Fibroblast of peridontal ligament (primary cell): ENCODE data around the gene SESTD1.

Experiments
- DNase-seq: peaks from one replicate; pipeline ENCODE4 v3.0.0-alpha.2; 2010; ENCODE audit errors: extremely low read depth

SESTD1 gene

DNA sequence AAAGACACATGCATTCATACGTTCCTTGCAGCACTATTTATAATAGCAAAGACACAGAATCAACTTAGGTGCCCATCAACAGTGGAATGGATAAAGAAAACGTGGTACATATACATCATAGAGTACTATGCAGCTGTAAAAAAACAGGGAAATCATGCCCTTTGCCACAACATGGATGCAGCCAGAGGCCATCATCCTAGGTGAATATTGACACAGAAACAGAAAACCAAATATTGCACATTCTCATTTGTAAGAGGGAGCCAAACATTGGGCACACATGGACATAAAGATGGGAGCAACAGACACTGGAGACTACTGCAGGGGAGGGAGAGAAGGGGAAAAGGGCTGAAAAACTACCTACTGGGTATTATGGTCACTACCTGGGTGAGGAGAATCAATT, 73.5 kb downstream of the SESTD1 start:
- no peak for DNase-seq

DNA sequence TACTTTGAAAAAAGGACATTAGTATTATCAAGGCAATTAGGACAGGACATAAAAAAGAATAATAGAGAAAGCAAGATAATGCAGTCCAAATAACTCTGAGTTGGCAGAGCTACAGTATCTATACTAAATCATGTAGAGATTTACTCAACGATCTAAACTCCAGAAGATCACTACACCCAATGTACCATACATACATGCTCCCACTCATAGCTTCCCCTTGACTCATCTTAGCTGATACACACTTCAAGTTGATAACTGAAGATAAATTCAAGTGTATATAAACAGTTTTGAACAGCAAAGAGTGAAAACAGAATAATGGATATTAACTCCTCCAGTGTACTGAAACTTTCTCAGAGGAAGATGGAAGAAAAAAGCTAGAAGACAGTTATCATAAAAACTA, 78.5 kb downstream of the SESTD1 start:
- DNase-seq, result no peak

DNA sequence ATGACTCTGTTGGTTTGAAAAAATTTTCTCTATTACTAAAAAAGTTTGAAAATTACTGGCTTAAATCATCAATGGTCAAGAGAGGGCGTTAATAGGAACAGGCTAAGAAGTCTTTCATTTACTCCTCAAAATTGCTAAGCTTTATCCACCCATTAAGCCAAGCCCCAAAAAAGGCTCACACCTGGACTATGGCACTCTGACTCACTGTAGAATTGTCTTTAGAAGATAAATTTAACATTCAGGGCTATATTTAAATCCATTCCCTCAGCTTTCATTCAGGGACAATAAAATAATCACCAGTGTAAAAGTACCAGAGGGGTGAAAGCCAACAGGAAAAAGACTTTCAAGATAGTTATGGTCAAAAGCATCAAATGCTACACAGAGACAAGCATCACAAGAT, 80.0 kb downstream of the SESTD1 start:
- DNase-seq, result no peak

DNA sequence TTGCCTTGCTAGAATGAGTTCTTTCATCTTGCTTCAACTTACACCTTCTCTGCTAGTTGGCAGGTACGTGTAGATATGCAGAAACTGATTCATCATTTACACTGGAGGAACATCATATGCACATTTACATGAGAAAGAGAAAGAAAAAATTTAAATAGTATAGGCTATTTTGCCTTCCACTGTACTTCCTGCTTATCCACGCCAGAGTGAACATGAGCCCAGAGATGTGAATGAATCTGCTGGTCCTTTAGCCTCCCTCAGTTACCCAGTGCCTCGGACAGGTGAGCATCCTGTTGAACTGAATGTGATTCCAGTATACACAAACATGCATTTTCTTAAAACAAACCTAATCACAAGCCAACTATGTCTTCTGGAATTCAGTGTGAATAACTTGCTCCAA, 83.6 kb downstream of the SESTD1 start:
- DNase-seq, result no peak

DNA sequence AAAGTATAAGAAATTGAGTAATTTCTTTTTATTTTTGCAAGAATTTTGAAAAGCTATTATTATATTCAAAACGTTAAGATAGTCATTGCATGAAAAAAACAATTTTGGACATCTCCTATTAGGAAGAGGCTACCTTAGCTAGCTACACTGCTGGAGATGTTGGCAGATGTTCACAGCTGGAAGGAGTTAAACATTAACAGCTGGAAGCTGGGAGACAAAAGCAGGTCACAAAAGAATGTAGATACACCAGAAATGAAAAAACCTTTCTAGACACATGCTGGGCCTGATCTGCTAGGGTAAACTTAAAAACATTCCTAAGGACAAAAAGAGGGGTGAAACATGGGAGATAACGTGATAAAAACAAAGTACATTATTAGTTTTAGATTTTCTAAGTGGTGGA, 84.4 kb downstream of the SESTD1 start:
- no peak for DNase-seq

DNA sequence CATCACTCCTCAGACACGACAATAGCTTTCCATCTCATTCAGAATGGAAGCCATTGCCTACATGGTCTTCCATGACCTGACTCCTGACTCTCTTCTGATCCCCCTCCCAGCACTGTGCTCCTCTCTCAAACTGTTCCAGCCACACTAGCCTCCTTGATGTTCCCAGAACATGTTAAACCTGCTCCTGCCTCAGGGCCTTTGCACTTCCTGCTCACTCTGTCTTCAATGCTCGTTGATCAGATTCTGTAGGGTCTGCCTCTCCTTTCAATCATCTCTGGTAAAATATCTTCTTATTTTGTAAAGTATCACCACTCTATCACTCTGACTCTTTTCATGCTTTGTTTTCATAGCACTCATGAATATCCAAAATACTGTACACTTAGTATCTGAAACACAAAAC, 84.9 kb downstream of the SESTD1 start:
- no peak for DNase-seq

DNA sequence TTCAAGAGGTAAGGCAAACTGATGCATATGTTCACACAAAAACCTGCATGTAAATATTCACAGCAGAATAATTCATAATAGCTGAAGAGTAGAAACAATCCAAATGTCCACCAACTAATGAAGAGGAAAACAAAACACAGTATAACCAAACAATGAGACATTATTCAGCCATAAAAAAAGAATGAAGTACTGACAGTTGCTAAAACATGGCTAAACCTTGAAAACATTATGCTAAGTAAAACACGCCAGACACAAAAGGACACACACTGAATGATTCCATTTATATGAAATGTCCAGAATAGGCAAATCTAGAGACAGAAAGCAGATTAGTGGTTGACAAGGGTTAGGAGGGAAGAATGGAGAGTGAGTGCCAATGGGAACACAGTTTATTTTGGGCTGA, 86.9 kb downstream of the SESTD1 start:
- DNase-seq, result no peak

DNA sequence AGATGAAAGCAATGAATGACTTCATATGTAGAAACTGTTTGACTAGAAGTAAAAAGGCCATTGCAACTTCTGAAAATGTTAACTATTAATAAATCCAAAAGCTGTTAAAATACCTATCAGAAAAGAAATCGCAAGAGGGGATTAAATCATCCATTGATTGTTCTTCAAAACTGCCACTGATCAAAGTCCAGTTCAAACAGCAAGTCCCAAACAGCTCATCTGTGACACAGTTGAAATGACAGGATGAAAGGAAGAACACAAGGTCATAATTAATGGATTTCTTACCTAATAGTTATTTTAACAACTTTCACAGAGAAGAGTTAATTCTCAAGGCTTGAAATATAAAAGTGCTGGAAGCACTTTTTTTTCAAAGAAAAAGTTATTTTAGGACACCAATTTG, 90.4 kb downstream of the SESTD1 start:
- no peak for DNase-seq

DNA sequence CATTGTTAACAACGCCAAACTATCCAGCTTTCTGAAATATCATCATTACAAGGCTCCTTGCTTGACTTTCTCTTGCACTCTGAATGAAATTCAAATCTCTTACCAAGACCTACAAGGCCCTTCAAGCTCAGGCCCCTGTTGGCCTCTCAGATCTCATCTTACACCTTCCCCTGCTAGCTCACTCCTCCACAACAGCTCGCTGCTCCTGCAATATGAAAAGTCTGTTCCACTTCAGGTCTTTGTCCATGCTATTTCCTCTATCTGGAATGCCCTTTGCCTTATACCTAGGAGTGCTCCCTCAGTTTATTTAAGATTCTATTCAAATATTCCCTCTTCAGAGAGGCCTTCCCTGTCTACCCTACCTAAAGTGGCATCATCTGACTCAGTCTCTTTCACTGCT, 91.7 kb downstream of the SESTD1 start:
- DNase-seq, result no peak

DNA sequence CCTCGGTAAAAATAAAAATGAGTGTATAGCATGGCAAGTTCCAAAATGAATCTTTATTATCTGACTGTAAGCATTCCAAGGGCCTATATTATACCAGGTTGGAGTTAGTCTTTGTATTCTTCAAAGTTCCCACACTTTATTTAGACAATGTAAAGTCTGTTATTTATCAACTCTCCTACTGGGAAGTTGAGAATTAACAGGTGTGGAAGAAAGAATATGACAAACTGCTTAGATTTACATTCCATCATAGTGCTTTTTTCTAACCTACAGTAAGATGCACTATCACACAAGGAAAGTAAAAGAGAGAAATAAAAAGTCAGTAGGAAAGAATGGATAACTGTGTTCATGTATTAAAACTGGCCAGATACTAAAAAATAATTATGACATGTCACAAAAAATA, 93.3 kb downstream of the SESTD1 start:
- DNase-seq, result no peak

DNA sequence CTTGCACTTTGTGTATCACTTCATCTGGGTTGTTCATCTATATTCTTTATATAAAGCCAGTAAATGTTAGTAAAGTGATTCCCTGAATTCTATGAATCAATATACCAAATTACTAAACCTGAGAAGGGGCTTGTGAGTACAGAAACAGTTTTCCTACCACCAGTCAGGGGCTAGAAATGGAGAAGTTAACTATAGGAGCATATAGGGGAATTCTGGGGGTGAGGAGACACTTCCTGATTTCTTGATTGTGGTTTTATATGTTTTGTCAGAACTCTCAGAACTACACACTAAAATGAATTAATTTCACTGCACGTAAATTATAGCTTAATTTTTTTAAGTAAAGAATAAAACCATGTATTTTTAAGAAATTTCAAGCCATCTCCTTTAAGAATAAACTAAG, 93.7 kb downstream of the SESTD1 start:
- DNase-seq, result no peak

DNA sequence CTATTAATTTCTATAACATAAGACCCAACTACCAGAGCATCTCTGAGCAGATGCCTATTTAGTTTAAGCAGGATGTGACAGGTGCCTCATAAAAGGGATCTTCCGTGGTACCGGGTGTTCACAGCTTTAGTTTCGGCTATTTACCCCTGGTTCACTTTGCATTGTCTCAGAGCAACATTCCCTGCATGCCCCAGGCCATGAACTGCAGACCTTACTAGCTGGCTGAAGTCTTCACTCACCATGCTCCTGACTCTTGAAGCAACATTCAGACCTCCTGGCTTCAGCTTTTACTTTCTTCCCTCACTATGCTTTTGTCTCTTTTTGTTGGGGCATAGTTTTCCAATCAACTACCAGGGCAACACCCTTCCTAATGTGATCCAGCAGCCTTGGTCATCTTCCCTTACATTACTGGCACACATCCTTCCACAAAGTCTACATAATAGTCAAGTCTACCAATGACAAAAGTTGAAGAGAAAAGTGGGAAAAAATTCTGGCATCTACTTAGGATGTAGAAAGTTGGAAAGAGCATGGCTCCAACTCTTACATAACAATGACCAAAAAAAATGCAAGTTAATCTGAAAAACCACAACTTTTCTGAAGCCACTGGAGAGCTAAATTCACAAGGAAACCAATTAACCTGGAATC, 99.2 kb downstream of the SESTD1 start:
- peak; percentile 82 for DNase-seq

DNA sequence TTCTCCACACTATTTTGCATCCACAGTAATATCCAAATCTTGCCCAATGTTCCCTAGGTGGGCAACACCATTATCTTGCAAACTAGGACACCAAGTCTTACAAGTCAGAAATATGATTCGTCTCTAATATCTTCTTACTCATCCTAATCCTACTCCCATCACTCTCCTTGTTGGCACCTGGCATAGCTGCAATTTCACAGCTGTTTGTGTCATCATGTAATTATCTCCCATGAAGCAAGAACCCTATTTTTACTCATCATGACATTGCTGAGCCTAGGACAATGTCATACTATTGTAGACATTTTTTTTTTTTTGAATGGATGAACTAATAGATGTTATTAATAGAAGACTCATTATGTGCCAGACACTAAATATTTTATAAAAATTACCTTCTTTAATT, 123.4 kb downstream of the SESTD1 start:
- DNase-seq, result no peak

DNA sequence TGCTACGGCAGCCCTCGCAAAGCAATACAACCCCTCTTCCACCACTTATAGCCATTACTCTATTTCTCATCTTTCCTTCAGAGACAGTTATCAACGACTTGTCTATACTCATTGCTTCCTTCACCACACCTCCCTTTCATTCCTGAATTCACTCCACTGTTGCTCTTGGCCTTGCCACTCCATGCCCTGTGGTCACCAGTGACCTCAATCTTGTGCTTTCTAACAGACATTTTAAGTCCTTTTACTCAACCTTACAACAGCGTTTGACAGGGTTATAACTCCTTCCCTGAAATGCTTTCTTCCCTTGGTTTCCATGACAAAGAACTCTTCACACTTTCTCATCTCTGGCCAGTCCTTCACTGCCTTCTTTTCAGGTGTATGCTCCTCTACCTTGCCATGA, 124.1 kb downstream of the SESTD1 start:
- no peak for DNase-seq

DNA sequence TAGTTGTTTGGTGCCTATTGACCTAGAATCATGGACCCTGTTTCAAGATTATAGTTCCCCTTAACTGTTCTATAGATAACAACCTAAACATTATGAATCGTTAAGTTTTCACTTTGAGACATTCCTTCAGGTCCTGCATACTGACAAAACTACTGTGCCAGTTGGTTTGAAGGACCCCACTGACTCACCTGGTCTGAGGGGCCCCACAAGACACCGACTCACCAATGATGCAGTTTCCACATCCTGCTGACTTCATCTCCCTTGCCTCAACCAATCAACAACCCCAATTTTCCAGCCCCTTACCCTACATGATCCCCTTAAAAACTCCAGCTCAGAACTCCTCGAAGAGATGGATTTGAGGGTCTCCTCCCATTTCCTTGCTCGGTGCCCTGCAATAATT, 125.1 kb downstream of the SESTD1 start:
- no peak for DNase-seq

DNA sequence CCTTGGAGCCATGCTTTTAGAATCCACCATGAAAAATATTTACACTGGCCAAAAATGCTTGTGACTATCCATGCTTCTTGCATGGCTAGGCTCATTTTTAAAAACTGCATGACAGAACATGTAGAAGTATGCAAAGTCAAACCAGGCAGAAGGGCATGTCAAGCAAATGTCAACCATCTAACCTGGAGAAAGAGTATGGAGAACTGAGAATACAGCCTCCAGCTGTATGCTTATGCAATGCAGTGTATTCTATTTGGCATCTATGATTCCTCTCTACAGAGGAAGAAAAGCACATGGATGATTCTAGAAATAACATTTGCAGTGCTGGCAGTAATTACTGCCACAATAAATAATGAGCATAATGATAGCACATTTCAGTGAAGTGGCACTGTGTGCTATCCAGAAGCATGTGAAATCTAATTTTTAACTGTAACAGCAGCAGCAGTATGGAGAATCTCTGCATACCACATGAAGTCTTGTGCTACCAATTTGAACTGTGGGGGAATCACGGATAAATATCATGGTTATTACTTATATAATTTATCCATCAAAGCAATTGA, 127.4 kb downstream of the SESTD1 start:
- DNase-seq, result no peak

DNA sequence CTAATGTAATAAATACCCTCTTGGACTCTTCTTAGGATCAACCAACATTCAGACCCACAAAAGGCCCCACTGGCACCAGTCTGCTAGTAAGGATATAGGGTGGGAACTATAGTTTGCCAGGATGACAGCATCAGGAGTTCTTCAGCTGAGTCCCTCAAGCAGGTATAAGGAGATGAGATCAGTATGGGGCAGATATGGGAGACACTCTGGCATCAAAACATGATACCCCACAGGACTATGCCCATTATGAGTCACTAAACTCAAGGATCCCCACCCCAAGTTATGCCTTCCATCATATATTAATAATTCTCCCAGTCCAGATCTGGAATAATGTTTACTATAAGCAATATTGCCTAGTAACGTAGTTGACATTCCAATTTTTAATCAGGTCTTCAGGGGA, 131.6 kb downstream of the SESTD1 start:
- DNase-seq, result no peak

DNA sequence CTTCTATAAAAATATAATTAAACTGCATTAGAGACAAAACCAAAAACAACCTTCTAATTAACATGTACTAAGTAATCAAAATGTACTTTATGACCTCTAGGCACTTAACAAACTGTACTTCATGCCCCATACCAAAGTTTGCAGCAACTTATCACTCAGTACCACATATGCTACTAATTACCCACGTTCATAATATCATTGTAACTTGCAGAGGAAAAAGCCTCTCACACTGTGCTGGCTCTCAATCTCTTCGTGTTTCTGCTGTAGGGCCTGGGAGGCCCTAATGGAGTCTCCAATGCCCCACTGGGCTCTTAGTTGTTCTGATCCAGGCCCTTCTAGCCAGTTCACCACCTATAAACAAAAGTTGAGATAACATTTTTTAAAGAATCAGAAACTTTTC, 132.6 kb downstream of the SESTD1 start:
- DNase-seq, result peak; percentile 43

DNA sequence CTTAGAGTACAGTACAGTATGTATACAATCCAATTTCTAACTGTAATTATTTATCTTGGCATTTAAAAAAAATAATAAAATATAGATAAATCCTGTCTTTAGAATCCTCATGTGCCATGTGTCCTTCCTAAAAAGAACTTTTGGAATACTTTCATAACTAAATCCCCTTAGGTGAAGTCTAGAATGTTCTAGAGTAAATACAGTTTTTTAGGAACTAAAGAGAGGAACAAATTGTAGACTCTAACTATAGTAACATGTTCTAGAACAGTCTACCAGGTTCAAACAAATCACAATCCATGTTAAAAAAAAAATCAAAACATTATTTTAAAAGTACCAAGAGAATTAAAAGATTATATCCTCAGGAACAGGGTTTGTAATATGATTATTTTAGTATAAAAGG, 134.1 kb downstream of the SESTD1 start:
- DNase-seq, result no peak

DNA sequence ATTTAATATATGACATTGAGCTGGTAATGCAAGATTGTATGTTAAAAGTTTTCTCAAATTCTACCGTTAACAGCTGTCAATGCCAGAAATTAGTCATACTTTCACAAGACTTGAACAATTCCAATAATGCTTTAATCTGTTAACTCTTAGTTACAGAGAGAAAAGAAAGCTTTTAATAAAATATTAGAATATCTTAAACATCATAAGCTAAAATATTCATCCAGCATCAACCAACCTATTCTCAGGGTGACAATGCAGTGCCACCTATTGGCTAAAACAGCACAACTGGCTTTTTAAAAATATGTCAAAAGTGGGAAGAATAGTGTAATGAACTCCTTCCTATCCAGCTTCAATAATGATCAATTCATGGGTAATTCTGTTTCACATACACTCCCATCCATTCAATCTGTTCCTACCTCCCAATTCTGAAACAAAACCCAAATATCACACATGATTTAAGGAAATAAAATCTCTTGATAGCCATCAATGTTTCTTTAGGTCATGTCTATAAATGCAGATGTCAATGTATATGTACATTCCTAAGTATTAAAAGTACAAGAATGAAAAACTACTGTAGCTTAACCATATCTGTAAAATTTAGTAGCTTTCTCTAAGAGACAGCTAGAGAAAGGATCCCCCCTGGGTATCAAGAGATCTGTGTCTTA, 134.9 kb downstream of the SESTD1 start:
- DNase-seq, result peak; percentile 33

DNA sequence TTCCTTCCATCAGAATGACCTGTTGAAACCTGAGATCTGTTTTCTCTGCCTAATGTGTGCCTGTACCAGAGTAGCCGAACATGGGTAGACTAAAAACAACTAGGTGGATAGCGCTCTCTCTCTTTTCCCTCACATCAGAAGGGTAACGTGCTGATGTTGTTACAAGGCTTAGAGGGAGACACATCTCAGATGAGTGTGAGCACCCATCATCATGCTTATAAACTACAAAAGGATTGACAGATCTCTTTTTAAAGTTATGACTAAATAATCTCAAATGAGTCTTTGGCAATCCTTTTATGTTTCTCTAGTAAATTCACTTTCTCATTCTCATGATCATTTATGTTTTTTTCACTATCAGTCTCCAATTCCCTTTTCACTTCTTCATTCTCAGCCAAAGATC, 139.2 kb downstream of the SESTD1 start:
- DNase-seq, result no peak

DNA sequence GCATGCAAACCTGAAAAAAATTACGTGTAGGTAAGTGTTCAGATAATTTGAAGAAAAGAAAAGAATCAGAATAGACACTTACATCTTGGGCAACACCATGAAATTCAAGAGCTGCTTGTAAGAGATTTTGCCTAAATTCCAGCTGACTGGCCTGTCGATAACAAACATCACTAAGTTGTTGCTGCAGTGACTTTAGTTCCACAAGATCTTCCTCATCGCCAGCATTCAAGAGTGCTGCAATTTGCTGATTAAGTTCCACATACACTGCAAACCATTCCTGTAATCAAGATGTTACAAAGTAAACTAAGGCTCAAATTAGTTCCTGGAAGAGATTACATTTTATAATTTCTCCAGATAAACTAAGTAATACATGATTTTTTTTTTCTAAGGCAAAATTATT, 140.3 kb downstream of the SESTD1 start:
- DNase-seq, result no peak

DNA sequence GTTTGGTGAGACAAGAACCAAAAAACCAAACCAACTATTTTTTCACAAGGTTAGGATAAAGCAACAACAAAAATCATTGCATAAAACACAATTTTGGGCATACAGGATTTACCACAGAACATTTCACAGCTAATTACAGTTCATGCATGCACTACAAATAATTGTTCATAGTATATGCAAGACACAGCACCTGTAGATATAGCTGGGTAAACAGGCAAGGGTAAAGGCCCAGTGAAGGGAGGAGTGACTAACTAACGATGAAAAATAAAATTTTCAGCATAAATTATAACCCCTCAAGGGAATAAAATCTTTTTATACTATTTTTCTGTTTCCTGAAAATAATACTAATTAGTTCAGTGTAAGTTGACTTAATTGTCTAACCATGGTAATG, 141.4 kb downstream of the SESTD1 start:
- DNase-seq, result no peak

DNA sequence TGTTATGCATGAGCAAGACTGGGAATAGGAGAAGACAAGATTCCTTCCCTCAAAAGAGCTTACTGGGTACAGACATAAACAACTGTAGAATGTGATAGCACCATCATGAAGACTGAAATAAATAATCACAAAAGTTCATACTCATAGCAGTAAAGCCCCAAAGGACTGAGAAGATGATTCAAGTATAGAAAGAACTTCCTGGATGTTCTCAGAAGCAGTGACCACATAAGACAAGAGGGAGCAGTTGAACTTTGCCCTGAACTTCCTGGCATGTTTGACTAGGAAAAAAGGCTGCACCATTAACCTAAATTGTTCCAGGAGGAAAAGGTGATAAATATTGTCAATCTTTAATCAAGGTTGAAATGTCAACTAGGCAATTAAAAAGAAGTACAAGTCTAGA, 156.9 kb downstream of the SESTD1 start:
- DNase-seq, result peak; percentile 46
